ENCODE results near the gene FRYL. TPM values are rescaled to one million over a fixed set of nuclear protein-coding genes. Genes with fewer than 3 reads are reported as not detected.

Gene FRYL
- total and polyA plus RNA-seq, 2 of the 8 experiments (the other 6 are each of a cell fraction or from before 2014, with no cell fraction given): 8.0 to 36.5 TPM

DNA sequence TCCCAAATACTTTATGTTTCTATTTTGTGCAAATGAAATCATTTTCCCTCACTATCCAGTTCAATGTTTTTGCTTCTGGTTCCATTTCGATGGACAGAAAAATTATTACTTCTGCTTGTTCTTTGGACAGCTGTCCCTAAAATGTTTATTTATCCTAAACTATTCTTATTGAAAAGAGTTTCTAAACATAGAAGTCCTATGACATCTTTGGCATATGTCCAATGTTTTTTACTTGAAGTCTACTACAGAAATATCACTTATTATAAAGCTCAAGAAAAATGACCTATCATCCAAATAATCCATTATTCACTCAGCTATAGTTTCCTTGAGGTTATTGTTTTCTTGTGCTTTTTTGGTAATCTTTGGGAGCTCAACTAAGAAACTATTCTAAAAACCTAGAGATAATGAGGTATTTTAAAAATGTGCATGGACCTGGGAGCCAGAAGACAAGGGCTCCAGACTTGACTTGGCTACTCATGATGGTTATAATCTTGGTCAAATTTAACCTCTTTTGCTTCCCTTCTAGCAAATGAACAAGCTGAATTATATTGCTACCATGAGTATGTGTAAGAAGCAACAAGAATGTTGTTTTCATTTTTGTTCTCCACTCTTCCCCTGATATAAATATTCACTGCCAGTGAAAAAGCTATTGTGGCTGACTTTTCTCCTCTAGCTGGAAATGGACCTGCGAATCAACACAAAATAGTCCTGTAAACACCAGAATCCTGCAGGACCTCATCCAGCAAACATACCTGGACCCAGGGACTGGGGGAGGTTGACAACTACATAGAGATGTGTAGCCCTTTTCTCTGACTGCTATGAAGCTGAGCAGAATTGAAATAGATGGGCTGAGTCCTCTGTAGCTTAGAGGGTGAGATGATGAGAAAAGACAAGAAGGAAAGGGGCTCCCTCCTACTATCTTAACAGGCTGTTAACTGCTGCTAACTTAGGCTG is 137.4 kb downstream of the FRYL start:
- Histone ChIP-seq H3K79me2 (ENCODE audit: control insufficient read depth in 1 of 2, insufficient read depth in 2 of 2, low read length in 2 of 2) (peaks cover 0 to 22% of the 10 kb centered on the region in 2 experiments; a peak in 2 of 4 replicates), H2AK5ac (ENCODE audit: low read depth, low read length) (no peak overlapping the region), H2BK15ac (ENCODE audit: low read length) (no peak overlapping the region), H3K23me2 (ENCODE audit: low read depth, low read length) (no peaks in the 10 kb centered on the region), H2BK120ac (replicated peaks; ENCODE audit: low read depth, low read length) (no peak overlapping the region), H3K14ac (ENCODE audit: insufficient read length) (no peak overlapping the region), H3K4me1 (replicated peaks in 1 of 4; ENCODE audit: control insufficient read depth in 3 of 4, insufficient read depth in 4 of 4, low read length in 3 of 4) (no peaks in the 10 kb centered on the region), H3K9ac (replicated peaks in 1 of 4; ENCODE audit: extremely low read depth in 1 of 4, low read depth in 3 of 4, low read length in 3 of 4) (no peak overlapping the region), H3K9me3 (ENCODE audit: insufficient read depth in 2 of 2, low read depth in 1 of 2, low read length in 1 of 2) (no peaks in the 10 kb centered on the region), H3K4ac (replicated peaks; ENCODE audit: insufficient read length, low read depth, low read length) (no peak overlapping the region), H3K18ac (ENCODE audit: extremely low read depth, low read length) (no peak overlapping the region), H2BK12ac (ENCODE audit: low read depth, low read length) (no peak overlapping the region), H4K5ac (ENCODE audit: insufficient read length, low read depth, low read length) (no peak overlapping the region), H4K20me1 (replicated peaks in 1 of 2; ENCODE audit: control insufficient read depth in 1 of 2, insufficient read depth in 2 of 2, low read length in 2 of 2) (peaks cover 2% of the 10 kb centered on the region in 2 experiments), H3K27ac (ENCODE audit: low read depth, low read length) (no peak overlapping the region), H3K36me3 (ENCODE audit: control insufficient read depth in 2 of 4, insufficient read depth in 4 of 4, low read length in 3 of 4) (no peaks in the 10 kb centered on the region; a peak in 1 of 8 replicates), H3K4me2 (ENCODE audit: insufficient read depth in 1 of 2, low read depth in 2 of 2, low read length in 2 of 2) (no peak overlapping the region), H3K4me3 (ENCODE audit: extremely low read depth in 1 of 4, insufficient read depth in 2 of 4, low read depth in 3 of 4, low read length in 4 of 4) (no peak overlapping the region), H3K56ac (replicated peaks; ENCODE audit: insufficient read length, low read depth, low read length) (no peak overlapping the region), H3K27me3 (replicated peaks in 1 of 4; ENCODE audit: control insufficient read depth in 3 of 4, extremely low read depth in 1 of 4, insufficient read depth in 3 of 4, low read length in 3 of 4) (no peaks in the 10 kb centered on the region), H4K8ac (ENCODE audit: extremely low read depth, insufficient read depth, low read length) (no peak overlapping the region), H2BK5ac (ENCODE audit: low read depth, low read length) (no peak overlapping the region), H3K79me1 (ENCODE audit: low read depth, low read length) (no peaks in the 10 kb centered on the region; the same call in 1 of the 2 replicates), H2AFZ (ENCODE audit: low read length) (no peak overlapping the region), H2BK20ac (ENCODE audit: low read length) (no peak overlapping the region), H4K91ac (replicated peaks; ENCODE audit: insufficient read length, low read length) (no peak overlapping the region), H3K23ac (ENCODE audit: insufficient read length) (no peak overlapping the region)
- ChIA-PET CTCF (ENCODE audit: partially characterized antibody) (interaction anchor here (0.7 to 1.2 kb wide), 3 partner anchors 11 to 38 kb away, joined by 3 to 4 read pairs (median 4); no protein-coding TSS in a partner anchor), POLR2A (ENCODE audit: partially characterized antibody) (no interaction called here)
- no peak for DNase-seq (ENCODE audit: low read depth in 1 of 2, low spot score in 2 of 2)
- 93% methylated on average over 2 of the region's 2 CpGs; no CpG with 5 or more reads in 1 of the 2 experiments for WGBS, 2 experiments (ENCODE audit: extremely low coverage in 1 of 2, insufficient coverage in 1 of 2, insufficient read length in 1 of 2, insufficient replicate concordance in 2 of 2, low coverage in 1 of 2, low lambda C conversion rate in 2 of 2, missing lambda C conversion rate in 1 of 2)
- TF ChIP-seq, protein P1, sequence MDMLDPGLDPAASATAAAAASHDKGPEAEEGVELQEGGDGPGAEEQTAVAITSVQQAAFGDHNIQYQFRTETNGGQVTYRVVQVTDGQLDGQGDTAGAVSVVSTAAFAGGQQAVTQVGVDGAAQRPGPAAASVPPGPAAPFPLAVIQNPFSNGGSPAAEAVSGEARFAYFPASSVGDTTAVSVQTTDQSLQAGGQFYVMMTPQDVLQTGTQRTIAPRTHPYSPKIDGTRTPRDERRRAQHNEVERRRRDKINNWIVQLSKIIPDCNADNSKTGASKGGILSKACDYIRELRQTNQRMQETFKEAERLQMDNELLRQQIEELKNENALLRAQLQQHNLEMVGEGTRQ (IDR thresholded peaks at IDR 0.05; ENCODE audit: low read length): no peak
- no peak for FAIRE-seq

All from H1 (cell line).